Spleen (tissue), 7 donors: ENCODE results near the gene RO60.
"Not testable (repeated sequence)": the region's sequence is repeated elsewhere in the genome, so short reads cannot be mapped to it uniquely, and the experiment has no call there.

Experiments used
- CTCF ChIP-seq, 11 experiments: fragments of 200-600 bp in 7 of 11; fragments of 450-650 bp in 4 of 11; sonication (generic) in 4 of 11; IDR thresholded peaks in 8 of 11; conservative IDR thresholded peaks in 3 of 11; 1 replicate in 7 of 11; 2 replicates in 4 of 11; pipeline versions ENCODE4 v1.4.0 to v1.8.0; 2016 to 2021; ENCODE audit warnings: antibody characterized with exemption in 11 of 11, inconsistent platforms in 4 of 11, mild to moderate bottlenecking in 1 of 11
- POLR2A ChIP-seq, 3 donors: fragments of 450-650 bp; IDR thresholded peaks; one replicate each; pipeline ENCODE4 v1.5.1; 2017; ENCODE audit warnings: antibody characterized with exemption in 3 of 3, mild to moderate bottlenecking in 1 of 3
- POLR2AphosphoS5 ChIP-seq, 3 donors: sonication (generic); formaldehyde crosslinking; IDR thresholded peaks; one replicate each; pipeline ENCODE4 v1.5.1; 2017; ENCODE audit warnings: antibody characterized with exemption in 3 of 3
- donor health status: DM: no; HTN: no; CAD: no; lungs with moderate emphysema.
- donor health status: DM: no; HTN: no; CAD: no.
- donor health status: DM: no; HTN: no; CAD: no.

- not testable (repeated sequence) for TF ChIP-seq POLR2A (IDR thresholded peaks at IDR 0.05); CTCF (IDR thresholded peaks at IDR 0.05 in 8 of 11, conservative IDR thresholded peaks at IDR 0.05 in 3 of 11); POLR2AphosphoS5 (IDR thresholded peaks at IDR 0.05)
Observed at GRCh38 chr1:193048913-193049312, 10.5 kb upstream of the RO60 start.
